ENCODE results near the gene BACE2. TPM values are rescaled to one million over a fixed set of nuclear protein-coding genes. Genes with fewer than 3 reads are reported as not detected.
"Not testable (repeated sequence)": the region's sequence is repeated elsewhere in the genome, so short reads cannot be mapped to it uniquely, and the experiment has no call there.

The BACE2 gene
- total RNA-seq, 1 donor from 2014 or later = 196 TPM

- DNase-seq (ENCODE audit: low read depth in 2 of 2) = no peak
Measured at GRCh38 chr21:41183575-41183974, 15.6 kb downstream of the BACE2 start.

- no peak for DNase-seq (ENCODE audit: low read depth in 2 of 2)
Measured at GRCh38 chr21:41185802-41186201, 17.8 kb downstream of the BACE2 start.

DNA sequence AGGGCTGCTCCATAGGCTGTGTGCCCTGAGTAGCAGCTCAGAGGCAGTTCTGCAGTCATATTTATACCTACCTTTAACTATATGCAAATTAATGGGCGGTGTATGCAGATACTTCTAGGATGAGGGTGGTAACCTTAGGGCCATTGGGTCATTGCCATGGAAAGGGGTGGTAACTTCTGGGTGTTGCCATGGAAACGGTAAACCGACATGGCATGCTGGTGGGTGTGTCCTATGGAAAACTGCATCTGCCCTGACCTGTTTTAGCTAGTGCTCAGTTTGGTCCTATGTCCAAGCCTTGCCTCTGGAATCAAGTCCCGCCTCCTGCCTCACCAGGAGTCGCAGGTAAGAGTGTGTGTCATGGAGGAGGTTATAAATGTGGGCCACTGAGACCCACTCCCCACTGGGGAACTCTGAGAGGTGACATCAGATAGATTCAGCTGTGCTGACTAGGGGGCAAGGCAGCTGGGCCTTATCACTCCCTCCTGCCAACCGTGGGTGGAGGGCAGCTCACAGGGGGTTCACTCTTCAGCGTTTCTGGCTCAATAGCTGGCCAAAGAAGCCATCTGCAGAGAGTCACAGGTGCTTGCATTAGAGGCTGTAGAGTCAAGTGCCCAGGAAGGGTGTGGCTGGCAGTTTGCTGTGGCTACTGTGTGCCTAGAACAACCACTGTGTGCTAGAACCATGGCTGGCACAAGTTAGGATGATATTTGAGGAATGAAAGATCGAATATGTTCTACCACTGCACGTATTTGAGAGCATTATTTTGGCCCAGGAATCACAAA is 19.0 kb downstream of the BACE2 start:
- DNase-seq (ENCODE audit: low read depth in 2 of 2) = no peak

DNA sequence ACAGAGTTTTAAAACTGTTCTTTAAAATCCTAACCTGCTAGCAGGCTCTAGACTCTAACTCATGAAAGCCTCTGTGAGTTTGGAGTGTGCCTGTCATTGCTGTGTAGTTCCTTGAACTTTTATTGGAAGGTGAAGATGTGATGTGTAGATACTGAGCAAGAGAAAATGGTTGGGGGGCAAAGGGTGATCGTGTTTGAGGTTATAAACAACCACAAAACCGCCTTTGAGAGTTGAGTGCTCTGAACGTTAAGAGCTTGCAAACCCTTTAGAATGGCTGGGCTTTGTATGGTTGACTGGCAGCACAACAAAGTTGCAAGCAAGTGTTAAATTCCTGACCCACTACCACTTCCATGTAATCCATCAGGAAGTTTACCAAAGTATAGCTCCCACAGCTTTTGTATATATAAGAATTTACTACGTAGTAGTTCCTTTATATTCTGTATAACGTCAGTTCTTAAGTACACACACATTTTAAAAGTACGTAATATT is 19.6 kb downstream of the BACE2 start:
- DNase-seq (ENCODE audit: low read depth in 2 of 2) = no peak

DNA sequence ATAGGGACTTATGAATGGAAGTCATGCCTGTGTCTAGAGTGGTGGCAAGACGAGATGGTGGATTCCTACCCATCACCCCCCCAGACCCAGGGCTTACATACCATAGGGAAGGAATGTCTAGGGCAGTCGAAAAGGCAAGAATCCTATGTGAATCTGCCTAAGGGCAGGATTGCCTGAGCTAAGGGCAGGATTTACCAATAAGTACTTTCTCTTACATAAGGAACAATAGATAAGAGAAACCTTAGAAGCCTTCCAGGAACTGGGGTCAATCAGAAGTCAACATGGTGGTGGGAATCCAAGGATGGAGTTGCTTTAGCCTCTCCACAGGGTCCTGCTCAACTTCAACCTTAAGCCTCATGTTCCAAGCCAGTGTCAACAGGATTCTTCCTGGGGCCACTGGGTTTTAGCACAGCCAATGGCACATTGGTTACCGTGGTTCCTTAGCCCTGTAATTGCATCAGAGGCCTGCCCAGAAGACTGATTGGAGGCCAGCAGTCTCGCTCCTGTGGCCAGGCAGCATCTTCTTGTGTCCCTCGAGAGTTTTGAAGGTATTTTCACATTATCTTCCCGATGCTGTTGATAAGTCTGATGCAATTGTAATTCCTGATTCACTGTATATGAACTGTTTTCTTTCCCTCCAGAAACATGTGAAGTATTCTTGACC is 20.7 kb downstream of the BACE2 start:
- DNase-seq (ENCODE audit: low read depth in 2 of 2) = no peak

DNA sequence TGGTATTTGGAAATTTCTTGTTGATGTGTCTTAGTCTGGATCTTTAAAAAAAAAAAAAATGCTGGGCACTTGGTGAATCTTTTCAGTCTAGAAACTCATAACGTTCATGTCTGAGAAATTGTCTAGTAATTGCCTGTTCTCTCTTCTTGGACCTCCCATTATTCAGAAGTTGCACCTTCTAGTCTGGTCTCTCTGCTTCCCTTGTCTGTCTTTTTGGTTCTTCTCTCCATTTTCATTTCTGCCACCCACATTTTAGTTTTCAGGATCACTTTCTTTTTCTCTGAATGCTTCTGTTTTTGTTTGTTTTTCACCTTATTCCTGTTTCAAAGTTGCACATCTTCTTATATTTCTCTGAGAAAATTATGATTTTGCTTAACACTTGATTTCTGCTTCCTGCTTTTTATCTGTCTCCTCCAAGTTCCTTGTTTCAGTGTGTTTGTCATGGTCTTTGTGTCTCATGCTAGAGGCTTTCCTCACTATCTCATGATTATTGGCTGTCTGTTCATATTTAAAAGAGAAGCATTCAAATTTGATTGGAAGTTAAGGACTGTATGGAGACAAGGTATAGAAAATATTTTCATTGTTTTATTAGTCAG is 21.3 kb downstream of the BACE2 start:
- DNase-seq (ENCODE audit: low read depth in 2 of 2) = no peak

DNA sequence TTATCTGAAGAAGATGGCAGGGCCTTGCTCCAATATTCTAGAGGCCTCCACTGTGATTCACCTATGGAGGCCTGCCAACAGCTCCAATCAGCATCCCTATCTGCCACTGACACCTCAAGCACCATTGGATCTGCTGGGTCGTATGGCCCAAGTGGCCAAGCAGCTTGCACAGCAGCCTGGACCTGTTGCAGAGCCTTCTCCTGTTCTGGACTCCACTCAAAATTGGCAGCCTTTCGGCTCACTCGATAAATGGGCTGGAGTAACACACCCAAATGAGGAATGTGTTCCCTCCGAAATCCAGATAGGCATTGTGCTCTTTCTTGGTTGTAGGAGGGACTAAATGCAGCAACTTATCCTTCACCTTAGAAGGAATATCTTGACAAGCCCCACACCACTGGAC is 24.6 kb downstream of the BACE2 start:
- DNase-seq (ENCODE audit: low read depth in 2 of 2) = not testable (repeated sequence)

DNA sequence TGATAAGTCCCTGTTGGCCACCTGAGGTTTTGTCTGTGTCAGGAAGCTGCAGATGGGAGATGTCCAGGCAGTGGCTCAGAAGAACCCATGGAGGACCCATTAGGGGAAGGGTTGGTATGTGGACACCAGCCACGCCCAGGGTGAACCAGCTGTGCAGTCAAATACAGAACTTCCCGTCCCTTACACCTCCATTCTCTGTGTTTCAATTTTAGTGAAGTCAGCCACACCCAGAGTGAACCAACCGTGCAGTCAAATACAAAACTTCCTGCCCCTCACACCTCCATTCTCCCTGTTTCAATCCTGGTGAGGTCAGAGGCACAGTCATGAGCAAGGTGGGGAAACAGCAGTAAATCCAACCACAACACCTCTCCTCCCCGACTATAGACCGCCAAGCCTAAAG is 27.4 kb downstream of the BACE2 start:
- DNase-seq (ENCODE audit: low read depth in 2 of 2) = no peak

DNA sequence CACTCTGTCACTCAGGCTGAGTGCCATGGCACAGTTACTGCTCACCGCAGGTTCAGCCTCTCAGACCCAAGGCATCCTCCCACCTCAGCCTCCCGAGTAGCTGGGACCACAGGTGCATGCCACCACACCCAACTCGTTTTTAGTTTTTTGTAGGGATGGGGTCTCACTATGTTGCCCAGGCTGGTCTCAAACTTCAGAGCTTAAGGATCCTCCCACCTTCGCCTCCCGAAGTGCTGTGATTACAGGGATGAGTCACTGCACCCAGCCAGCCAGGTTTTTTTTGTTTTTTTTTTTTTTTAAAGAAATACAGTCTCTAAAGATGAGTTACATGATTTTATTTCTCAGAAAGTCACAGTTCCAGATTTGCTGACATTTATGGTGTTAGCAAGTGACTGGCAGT is 29.0 kb downstream of the BACE2 start:
- DNase-seq (ENCODE audit: low read depth in 2 of 2) = peak in 1 of 2 donors; percentile 24

DNA sequence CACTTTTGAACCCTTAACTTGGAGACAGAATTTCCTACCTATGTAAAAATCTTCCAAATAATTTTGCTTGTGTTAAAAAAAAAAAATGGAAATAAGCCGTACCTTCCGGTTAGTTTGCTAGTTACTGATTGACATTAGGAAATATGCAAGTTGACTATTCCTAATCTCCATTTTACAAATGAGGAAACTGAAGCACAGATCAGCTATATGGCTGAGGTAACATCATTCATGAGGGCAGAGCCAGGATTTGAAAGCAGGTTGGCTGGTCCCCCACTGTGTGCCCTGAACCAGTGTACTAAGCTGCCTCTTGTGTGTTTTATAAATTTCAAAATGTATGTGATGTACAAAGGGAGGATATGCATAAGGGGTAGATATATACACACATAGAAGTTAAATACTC is 29.6 kb downstream of the BACE2 start:
- no peak for DNase-seq (ENCODE audit: low read depth in 2 of 2)

DNA sequence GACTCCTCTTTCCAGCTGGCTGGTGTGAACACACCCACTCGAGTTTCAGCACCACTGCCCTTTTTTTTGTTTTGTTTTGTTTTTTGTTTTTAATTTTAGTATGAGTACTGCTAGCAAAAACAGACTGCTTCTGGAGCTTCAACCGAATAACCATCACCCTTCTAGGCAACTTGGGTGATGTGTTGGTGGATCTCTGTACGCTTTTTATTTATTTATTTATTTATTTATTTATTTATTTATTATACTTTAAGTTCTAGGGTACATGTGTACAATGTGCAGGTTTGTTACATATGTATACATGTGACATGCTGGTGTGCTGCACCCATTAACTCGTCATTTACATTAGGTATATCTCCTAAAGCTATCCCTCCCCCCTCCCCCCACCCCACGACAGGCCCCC is 30.7 kb downstream of the BACE2 start:
- not testable (repeated sequence) for DNase-seq (ENCODE audit: low read depth in 2 of 2)

- DNase-seq (ENCODE audit: low read depth in 2 of 2) = no peak
Measured at GRCh38 chr21:41199123-41199522, 31.2 kb downstream of the BACE2 start.

- no peak for DNase-seq (ENCODE audit: low read depth in 2 of 2)
Measured at GRCh38 chr21:41199588-41199987, 31.6 kb downstream of the BACE2 start.

GRCh38 chr21:41201385-41201784 is 33.4 kb downstream of the BACE2 start:
- no peak for DNase-seq (ENCODE audit: low read depth in 2 of 2)

GRCh38 chr21:41204736-41205135 is 36.8 kb downstream of the BACE2 start:
- DNase-seq (ENCODE audit: low read depth in 2 of 2) = no peak

DNA sequence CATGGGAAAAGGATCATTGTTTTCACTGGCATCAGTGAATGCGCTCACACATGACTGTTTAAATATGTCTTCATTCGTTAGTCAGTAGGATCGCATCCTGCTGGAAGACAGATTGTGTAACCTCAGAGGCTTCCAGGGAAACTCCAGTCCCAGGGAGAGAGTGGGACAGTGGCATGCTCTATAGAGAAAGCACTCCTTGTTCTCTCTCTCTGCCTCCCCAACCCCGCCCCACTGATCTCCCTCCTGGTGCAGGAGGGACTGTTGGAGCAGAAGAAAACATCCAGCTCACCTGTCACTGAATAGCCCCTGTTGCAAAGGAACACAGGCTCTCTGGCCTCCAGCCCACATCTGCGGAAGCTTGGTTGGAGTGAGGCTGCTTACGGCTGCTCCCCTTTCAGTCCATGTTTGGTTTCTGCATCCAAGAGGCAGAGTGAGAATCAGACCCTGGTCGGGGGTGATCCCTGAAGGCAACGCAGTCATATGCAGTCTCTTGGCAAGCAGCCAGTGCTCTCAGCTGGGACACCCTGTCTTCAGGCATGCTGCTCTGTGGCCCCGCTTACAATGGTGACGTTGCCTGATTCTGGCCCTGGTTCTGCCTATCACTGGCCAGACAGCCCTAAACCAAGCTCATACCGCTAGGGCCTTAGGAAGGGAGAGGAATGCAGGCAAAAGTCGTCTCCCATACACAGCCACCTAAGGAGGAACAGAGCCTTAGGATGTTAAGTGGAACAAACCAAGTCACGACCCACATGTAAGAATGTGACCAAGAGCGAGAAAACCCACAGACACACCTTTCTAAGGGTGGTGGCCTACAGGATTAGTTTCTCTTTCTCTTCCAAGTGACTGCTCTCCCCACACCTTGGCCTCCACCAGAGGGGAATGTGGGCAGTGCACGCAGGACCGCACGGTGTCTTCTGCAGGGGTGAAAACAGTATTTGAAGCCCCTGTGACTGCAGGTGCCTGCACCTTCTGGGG is 39.7 kb downstream of the BACE2 start:
- DNase-seq (ENCODE audit: low read depth in 2 of 2) = peak; percentile 75 to 92

DNA sequence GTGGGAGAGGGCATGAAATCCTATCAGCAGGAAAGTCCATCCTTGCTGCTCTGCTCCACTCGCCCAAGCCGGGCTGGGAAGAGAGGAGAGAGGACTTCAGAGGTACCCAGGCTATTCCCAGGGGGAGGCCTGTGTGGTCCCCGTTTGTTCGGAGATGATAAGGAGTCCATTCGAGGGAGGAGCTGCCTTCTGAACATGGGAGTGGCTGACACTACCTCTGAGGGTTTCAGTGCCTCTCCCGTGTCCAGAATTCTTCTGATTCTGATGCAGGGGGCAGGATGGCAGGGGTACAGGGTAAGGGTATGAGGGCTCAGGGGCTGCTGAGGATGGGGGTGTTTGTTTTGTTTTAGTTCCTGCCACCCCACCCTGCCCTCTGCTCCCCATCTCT is 40.4 kb downstream of the BACE2 start:
- DNase-seq (ENCODE audit: low read depth in 2 of 2) = no peak

DNA sequence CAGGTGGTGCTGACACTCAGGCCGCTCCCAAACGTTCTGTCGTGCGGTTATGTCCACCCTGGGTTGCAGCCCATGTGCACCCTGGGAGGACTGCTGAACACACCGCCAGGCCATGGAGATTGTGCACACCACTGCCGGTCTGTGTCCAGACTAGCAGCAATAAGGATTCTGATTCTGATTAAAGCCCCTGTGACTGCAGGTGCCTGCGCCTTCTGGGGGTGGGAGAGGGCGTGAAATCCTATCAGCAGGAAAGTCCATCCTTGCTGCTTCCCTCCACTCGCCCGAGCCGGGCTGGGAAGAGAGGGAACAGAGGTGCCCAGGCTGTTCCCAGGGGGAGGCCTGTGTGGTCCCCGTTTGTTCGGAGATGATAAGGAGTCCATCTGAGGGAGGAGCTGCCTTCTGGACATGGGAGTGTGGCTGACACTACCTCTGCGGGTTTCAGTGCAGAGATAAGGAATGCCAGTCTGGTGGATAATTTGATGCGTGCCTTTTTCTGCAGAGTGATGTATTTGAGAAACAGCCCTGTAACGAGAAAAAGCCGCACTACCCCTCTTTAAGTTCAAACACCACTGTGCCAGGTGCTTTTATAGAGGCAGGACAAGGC is 41.2 kb downstream of the BACE2 start:
- DNase-seq (ENCODE audit: low read depth in 2 of 2) = no peak

- no peak for DNase-seq (ENCODE audit: low read depth in 2 of 2)
Measured at GRCh38 chr21:41210426-41211059, 42.6 kb downstream of the BACE2 start.

DNA sequence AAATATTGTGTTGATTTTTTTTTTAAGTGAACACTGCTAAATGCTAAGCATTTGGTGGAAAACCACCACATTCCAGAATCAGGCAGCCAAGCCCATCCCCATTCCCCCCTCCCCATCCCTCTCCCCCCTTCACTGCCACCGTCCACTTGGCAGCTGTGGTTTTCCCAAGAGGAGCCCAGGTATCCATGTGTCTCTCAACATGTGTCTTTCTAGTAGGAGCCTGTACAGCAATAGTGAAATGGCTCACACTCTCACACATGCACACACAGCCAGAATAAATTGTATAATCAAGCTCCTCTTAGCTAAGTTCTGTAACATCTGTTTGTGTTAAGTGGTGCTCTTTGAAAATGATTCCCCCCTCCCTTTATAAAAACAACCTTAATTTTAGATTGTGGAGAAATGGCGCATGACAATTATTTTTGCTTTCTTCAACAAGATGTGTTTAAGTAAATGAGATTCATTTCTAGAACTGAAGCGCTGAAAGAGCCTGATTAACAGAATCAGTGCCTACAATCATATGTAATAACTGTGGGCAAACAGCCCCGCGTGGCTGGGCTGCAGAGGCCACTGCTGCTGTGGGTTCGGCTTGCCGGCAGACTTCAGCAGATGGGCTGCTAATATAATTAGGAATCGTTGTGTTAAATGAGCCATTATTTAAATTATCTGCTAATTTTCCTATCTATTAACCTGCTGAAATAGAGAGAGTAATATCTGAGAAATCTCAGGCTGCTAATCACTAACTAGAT is 43.3 kb downstream of the BACE2 start:
- no peak for DNase-seq (ENCODE audit: low read depth in 2 of 2)

Measured in dermis microvascular lymphatic vessel endothelial cell (primary cell).